Heart right ventricle (tissue), 16 donors: ENCODE measurements around the gene MAP3K15. TPM values are rescaled to one million over a fixed set of nuclear protein-coding genes. Genes with fewer than 3 reads are reported as not detected.

Experiments used
- ATAC-seq, 8 donors: fragments of 200-7000 bp; cut with Tn5 transposase; one replicate each; pipeline ENCODE4 v1.9.1; 2020; ENCODE audit warnings: mild to moderate bottlenecking in 8 of 8, moderate library complexity in 8 of 8, moderate number of reproducible peaks in 1 of 8
- DNase-seq, 2 donors: peaks; one replicate each; pipeline ENCODE4 v3.0.0-alpha.2; 2020
- H3K27ac ChIP-seq, 10 donors: fragments of 200-600 bp; sonication (generic) in 2 of 10; one replicate each; pipeline versions ENCODE4 v1.5.0 to v1.8.0; 2020 to 2022; ENCODE audit warnings: mild to moderate bottlenecking in 3 of 10
- H3K27me3 ChIP-seq, 7 donors: fragments of 200-600 bp; one replicate each; pipeline ENCODE4 v1.8.0; 2021 to 2022; ENCODE audit warnings: mild to moderate bottlenecking in 2 of 7
- H3K36me3 ChIP-seq, 9 donors: fragments of 200-600 bp; sonication (generic) in 1 of 9; one replicate each; pipeline versions ENCODE4 v1.5.0 to v1.8.0; 2020 to 2022; ENCODE audit warnings: mild to moderate bottlenecking in 2 of 9
- H3K4me1 ChIP-seq, 9 donors: fragments of 200-600 bp; sonication (generic) in 1 of 9; one replicate each; pipeline versions ENCODE4 v1.5.0 to v1.8.0; 2020 to 2022; ENCODE audit warnings: mild to moderate bottlenecking in 4 of 9
- H3K4me3 ChIP-seq, 10 donors: fragments of 200-600 bp; sonication (generic) in 2 of 10; one replicate each; pipeline versions ENCODE4 v1.5.0 to v1.8.0; 2020 to 2022; ENCODE audit warnings: mild to moderate bottlenecking in 7 of 10, moderate library complexity in 2 of 10
- H3K9me3 ChIP-seq, 11 donors: fragments of 200-600 bp in 10 of 11; sonication (generic) in 2 of 11; one replicate each; pipeline versions ENCODE4 v1.5.0 to v1.8.0; 2013 to 2022; ENCODE audit warnings: mild to moderate bottlenecking in 2 of 11, control low read depth in 1 of 11, moderate library complexity in 1 of 11
- CTCF ChIP-seq, 9 donors: fragments of 200-600 bp; sonication (generic) in 2 of 9; IDR thresholded peaks; one replicate each; pipeline versions ENCODE4 v1.5.0 to v1.8.0; 2021 to 2022; ENCODE audit warnings: antibody characterized with exemption in 9 of 9, mild to moderate bottlenecking in 5 of 9, moderate library complexity in 1 of 9
- WGBS, 2 donors: extraction: QIAGEN DNeasy Blood & Tissue Kit; methylation state at CpG; one replicate each; pipeline ENCODE4 v1.1.7; 2013; ENCODE audit warnings: inconsistent platforms in 1 of 2; 5-methylcytosine and 5-hydroxymethylcytosine counted together
- intact Hi-C, 10 donors: fragments of 100-400 bp; cut with DNase I; formaldehyde crosslinking; loops; one replicate each; pipeline versions ENCODE4 v1.11.1 to v1.14.2; 2022
- polyA plus RNA-seq, 2 donors: library from polyadenylated mRNA; stranded (reverse); fragments of 200-250 nt; gene quantifications; one replicate each; pipeline ENCODE4 v1.2.3, GENCODE V29; 2013
- total RNA-seq, 10 donors: library from RNA; stranded (reverse); fragmentation: NEBNext Ultra II Directional in 3 of 10; extraction: Animal tissue kit (Norgen Biotek cat#: 25700) in 3 of 10; gene quantifications; one replicate each; pipeline versions ENCODE4 v1.2.1 to v1.2.4, GENCODE V29; 2021 to 2023
- donor health status: Arrhythmogenic right ventricular cardiomyopathy.
- donor health status: ischemic (EF 13 %, LVEDD 7.1; RV severe dilation, severe dysfunction).
- donor health status: healthy with polysubstance abuse.
- donor health status: DM: no; HTN: yes; CAD: no.
- donor health status: DM: no; HTN: no; CAD: no.
- donor health status: ischemic (EF 25% LVEDD 6.9; RV normal size, moderate dysfunction).
- donor health status: ischemic (EF 25% LVEDD 5.7; RV mildly dilated, moderate dysfunction).
- donor health status: healthy.
- donor health status: DM: yes; HTN: yes; CAD: no.
- donor health status: Ischemic cardiomyopathy.
- donor health status: ischemic (EF 35%, LVEDD 5.7; RV mildly dilated, moderate dysfunction).
- donor health status: nonischemic (EF 11% LVEDD 7.7; RV severe dilation, severe dysfunction).
- donor health status: DM: yes; HTN: yes; CAD: no.
- donor health status: PGD.
- donor health status: ischemic (EF 29% LVEDD 5.4; RV normal size, mild dysfunction).
- donor health status: nonischemic (EF 23%, LVEDD 6.1; RV moderate dilation, normal function).

Gene MAP3K15
- total and polyA plus RNA-seq, 12 donors = 0.13 to 0.23 (median 0.22) TPM; not detected in 9

GRCh38 chrX:19370061-19370460 lies 145.2 kb downstream of the MAP3K15 start:
- no peak for DNase-seq
- intact Hi-C loops = loop anchor here in 9 of 10 donors (10.0 kb wide), 2 partner anchors 165 to 515 kb away; partner anchors contain the start of gene SH3KBP1 (in 7 of the 9)
- peaks cover 0 to 5% (median 0%) of the 10 kb centered on the region in 9 donors for H3K4me1 ChIP-seq
- 87 to 90% methylated on average over 5 of the region's 5 CpGs for WGBS, 2 donors
- peaks cover 0 to 3% (median 0%) of the 10 kb centered on the region in 7 donors for H3K27me3 ChIP-seq
- ATAC-seq = no peak
- no peak for TF ChIP-seq CTCF (IDR thresholded peaks at IDR 0.05)
- no peak overlapping the region for H3K27ac ChIP-seq
- no peaks in the 10 kb centered on the region for H3K9me3 ChIP-seq
- no peaks in the 10 kb centered on the region for H3K36me3 ChIP-seq
- no peak overlapping the region for H3K4me3 ChIP-seq

DNA sequence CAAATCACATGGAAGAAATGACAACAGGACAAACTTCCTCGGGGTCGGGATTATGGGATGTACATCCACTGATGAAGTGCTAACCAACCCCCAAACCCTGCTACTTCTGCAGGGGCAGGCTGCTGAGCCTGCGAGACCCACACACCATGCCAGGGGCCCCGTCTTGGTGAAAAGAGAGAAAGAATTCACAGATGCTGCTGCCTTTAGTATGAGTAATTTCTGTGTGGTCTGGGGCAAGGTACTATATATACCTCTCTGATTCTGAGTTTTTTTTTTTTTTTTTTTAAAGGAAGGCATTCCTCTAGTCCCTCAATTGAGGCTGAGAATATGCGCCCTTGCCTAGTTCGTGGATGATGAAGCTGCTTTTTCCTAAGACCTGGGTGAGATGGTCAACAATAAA lies 146.7 kb downstream of the MAP3K15 start:
- 94 to 97% methylated on average over 6 of the region's 6 CpGs for WGBS, 2 donors
- Histone ChIP-seq H3K4me1 (peaks cover 0 to 5% (median 0%) of the 10 kb centered on the region in 9 donors), H3K36me3 (peaks cover 0 to 6% (median 0%) of the 10 kb centered on the region in 9 donors), H3K27ac (no peak overlapping the region), H3K9me3 (no peaks in the 10 kb centered on the region), H3K4me3 (no peak overlapping the region), H3K27me3 (peaks cover 0 to 3% (median 0%) of the 10 kb centered on the region in 7 donors)
- intact Hi-C loops = no loop called here
- no peak for TF ChIP-seq CTCF (IDR thresholded peaks at IDR 0.05)
- ATAC-seq (no peak), DNase-seq (no peak)

GRCh38 chrX:19361701-19362100 lies 153.6 kb downstream of the MAP3K15 start:
- Histone ChIP-seq H3K27ac (no peak overlapping the region), H3K27me3 (no peaks in the 10 kb centered on the region)

DNA sequence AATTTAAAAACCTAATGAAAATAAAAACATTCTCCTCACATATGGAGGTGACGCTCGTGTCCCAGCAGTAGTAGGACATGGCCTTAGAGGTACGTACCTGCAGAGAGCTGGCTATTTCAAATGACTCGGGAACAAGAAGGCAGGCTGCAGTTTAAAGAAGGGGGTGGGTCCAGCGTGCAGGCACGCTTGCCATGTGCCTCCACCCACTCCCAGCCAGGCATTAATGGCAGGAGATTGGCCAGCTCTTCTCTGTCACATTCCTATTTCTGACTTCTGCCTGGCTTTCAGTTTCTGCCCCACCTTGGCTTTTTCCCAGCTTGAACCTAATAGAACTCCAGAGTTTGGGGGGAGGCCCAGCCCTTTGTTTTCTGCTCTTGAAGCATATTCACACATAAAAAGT lies 154.4 kb downstream of the MAP3K15 start:
- no peak for TF ChIP-seq CTCF (IDR thresholded peaks at IDR 0.05)
- WGBS, 2 donors = 47 to 60% methylated on average over 6 of the region's 6 CpGs
- peak in 7 of 8 donors; percentile 23 to 89 (median 66) for ATAC-seq

More at GRCh38 chrX:19361701-19362100, 153.6 kb downstream of the MAP3K15 start:
- 54 to 59% methylated on average over 4 of the region's 4 CpGs for WGBS, 2 donors
- no peak for TF ChIP-seq CTCF (IDR thresholded peaks at IDR 0.05)
- Histone ChIP-seq H3K9me3 (no peaks in the 10 kb centered on the region), H3K4me3 (no peak overlapping the region), H3K4me1 (no peaks in the 10 kb centered on the region), H3K36me3 (peaks cover 0 to 73% (median 0%) of the 10 kb centered on the region in 9 donors)
- intact Hi-C loops = no loop called here
- ATAC-seq = no peak
- DNase-seq = no peak

More for the DNA sequence above, 154.4 kb downstream of the MAP3K15 start:
- H3K36me3 ChIP-seq = peaks cover 0 to 81% (median 0%) of the 10 kb centered on the region in 9 donors
- no peaks in the 10 kb centered on the region for H3K4me1 ChIP-seq
- intact Hi-C loops = no loop called here
- no peak for DNase-seq
- H3K27me3 ChIP-seq = no peaks in the 10 kb centered on the region
- H3K4me3 ChIP-seq = no peak overlapping the region
- H3K27ac ChIP-seq = no peak overlapping the region
- no peaks in the 10 kb centered on the region for H3K9me3 ChIP-seq
